Stimulated activated CD4-positive, alpha-beta T cell treated with anti-CD3 and anti-CD28 coated beads, Interleukin-2, amount 100 ng/mL, for 4 hours (primary cell): ENCODE data around the gene DGAT2.

Experiments used
- DNase-seq: peaks from one replicate; pipeline ENCODE4 v3.0.0-alpha.2; 2020; ENCODE audit warnings: low read depth

Gene DGAT2

GRCh38 chr11:75780888-75781287 lies 12.3 kb downstream of the DGAT2 start:
- no peak for DNase-seq

- DNase-seq, result no peak
These were observed 12.7 kb downstream of the DGAT2 start for GRCh38 chr11:75781296-75781695.

- no peak for DNase-seq
These were observed 13.3 kb downstream of the DGAT2 start for GRCh38 chr11:75781831-75782230.

- no peak for DNase-seq
These were observed 14.1 kb downstream of the DGAT2 start for GRCh38 chr11:75782540-75783263.

GRCh38 chr11:75783416-75784084 lies 15.0 kb downstream of the DGAT2 start:
- no peak for DNase-seq

- no peak for DNase-seq
These were observed 15.5 kb downstream of the DGAT2 start for GRCh38 chr11:75784085-75784478.

- DNase-seq, result no peak
These were observed 15.9 kb downstream of the DGAT2 start for GRCh38 chr11:75784506-75784905.

- DNase-seq, result no peak
These were observed 16.6 kb downstream of the DGAT2 start for GRCh38 chr11:75785187-75785586.

- DNase-seq, result no peak
These were observed 17.6 kb downstream of the DGAT2 start for GRCh38 chr11:75786101-75786736.

GRCh38 chr11:75789521-75789920 lies 20.9 kb downstream of the DGAT2 start:
- no peak for DNase-seq

- DNase-seq, result no peak
These were observed 22.4 kb downstream of the DGAT2 start for GRCh38 chr11:75790986-75791385.

GRCh38 chr11:75792127-75792731 lies 23.7 kb downstream of the DGAT2 start:
- DNase-seq, result no peak

GRCh38 chr11:75792997-75793800 lies 24.6 kb downstream of the DGAT2 start:
- DNase-seq, result no peak

GRCh38 chr11:75793966-75794365 lies 25.4 kb downstream of the DGAT2 start:
- DNase-seq, result no peak

GRCh38 chr11:75795276-75796090 lies 26.9 kb downstream of the DGAT2 start:
- DNase-seq, result no peak

GRCh38 chr11:75796091-75796435 lies 27.5 kb downstream of the DGAT2 start:
- no peak for DNase-seq

- no peak for DNase-seq
These were observed 28.5 kb downstream of the DGAT2 start for GRCh38 chr11:75797116-75797515.

GRCh38 chr11:75797792-75798191 lies 29.2 kb downstream of the DGAT2 start:
- DNase-seq, result no peak

- no peak for DNase-seq
These were observed 31.6 kb downstream of the DGAT2 start for GRCh38 chr11:75800136-75800675.

GRCh38 chr11:75800728-75801361 lies 32.3 kb downstream of the DGAT2 start:
- DNase-seq, result no peak
